ENCODE measurements around the gene GPR157. TPM values are rescaled to one million over a fixed set of nuclear protein-coding genes. Genes with fewer than 3 reads are reported as not detected.
"Not testable (repeated sequence)": the region's sequence is repeated elsewhere in the genome, so short reads cannot be mapped to it uniquely, and the experiment has no call there.

The GPR157 gene
- total RNA-seq, 4 donors from 2014 or later: 6.4 to 14.3 (median 9.8) TPM

DNA sequence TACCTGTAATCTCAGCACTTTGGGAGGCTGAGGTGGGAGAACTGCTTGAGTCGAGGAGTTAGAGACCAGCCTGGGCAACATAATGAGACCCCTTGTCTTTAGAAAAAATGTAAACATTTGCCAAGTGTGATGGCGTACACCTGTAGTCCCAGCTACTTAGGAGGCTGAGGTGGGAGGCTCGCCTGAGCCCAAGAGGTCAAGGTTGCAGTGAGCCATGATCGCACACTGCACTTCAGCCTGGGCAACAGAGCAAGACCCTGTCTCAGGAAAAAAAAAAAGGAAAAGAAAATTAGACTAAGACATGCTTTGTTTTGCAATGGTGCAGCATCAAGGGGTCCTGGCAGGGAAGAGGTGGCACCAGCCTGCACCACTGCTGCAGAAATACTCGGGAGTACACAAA lies 16.8 kb upstream of the GPR157 start:
- peaks cover 0 to 5% (median 0%) of the 10 kb centered on the region in 4 donors for H3K4me1 ChIP-seq
- in situ Hi-C loops (cut with MboI; ENCODE audit: low pct_ligation_motif_present in 1 of 4, low pct_unique_long_range_greater_than_20kb in 1 of 4, low sequenced_read_pairs in 3 of 4) (loop anchor here in 1 of 4 donors (10.0 kb wide), 1 partner anchor 49 kb away; no protein-coding TSS in a partner anchor), intact Hi-C loops (cut with DNase I; ENCODE audit: low total_unique reads) (no loop called here)
- DNase-seq: no peak
- H3K27me3 ChIP-seq: no peaks in the 10 kb centered on the region
- no peak overlapping the region for H3K4me3 ChIP-seq
- no peaks in the 10 kb centered on the region for H3K36me3 ChIP-seq
- TF ChIP-seq EP300 (IDR thresholded peaks at IDR 0.05; ENCODE audit: low read depth) (no peak), POLR2A (IDR thresholded peaks at IDR 0.05) (no peak), POLR2AphosphoS5 (IDR thresholded peaks at IDR 0.05) (no peak)
- TF ChIP-seq, protein P1, sequence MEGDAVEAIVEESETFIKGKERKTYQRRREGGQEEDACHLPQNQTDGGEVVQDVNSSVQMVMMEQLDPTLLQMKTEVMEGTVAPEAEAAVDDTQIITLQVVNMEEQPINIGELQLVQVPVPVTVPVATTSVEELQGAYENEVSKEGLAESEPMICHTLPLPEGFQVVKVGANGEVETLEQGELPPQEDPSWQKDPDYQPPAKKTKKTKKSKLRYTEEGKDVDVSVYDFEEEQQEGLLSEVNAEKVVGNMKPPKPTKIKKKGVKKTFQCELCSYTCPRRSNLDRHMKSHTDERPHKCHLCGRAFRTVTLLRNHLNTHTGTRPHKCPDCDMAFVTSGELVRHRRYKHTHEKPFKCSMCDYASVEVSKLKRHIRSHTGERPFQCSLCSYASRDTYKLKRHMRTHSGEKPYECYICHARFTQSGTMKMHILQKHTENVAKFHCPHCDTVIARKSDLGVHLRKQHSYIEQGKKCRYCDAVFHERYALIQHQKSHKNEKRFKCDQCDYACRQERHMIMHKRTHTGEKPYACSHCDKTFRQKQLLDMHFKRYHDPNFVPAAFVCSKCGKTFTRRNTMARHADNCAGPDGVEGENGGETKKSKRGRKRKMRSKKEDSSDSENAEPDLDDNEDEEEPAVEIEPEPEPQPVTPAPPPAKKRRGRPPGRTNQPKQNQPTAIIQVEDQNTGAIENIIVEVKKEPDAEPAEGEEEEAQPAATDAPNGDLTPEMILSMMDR (IDR thresholded peaks at IDR 0.05): no peak
- H3K27ac ChIP-seq: no peak overlapping the region
- WGBS, 2 donors (ENCODE audit: low coverage in 1 of 2): 80 to 95% methylated on average over 4 to 5 of the region's 5 CpGs
- H3K9me3 ChIP-seq: no peaks in the 10 kb centered on the region

- no peak overlapping the region for H3K27ac ChIP-seq
- intact Hi-C loops (cut with DNase I; ENCODE audit: low total_unique reads) (no loop called here), in situ Hi-C loops (cut with MboI; ENCODE audit: low pct_ligation_motif_present in 1 of 4, low pct_unique_long_range_greater_than_20kb in 1 of 4, low sequenced_read_pairs in 3 of 4) (loop anchor here in 1 of 4 donors (10.0 kb wide), 1 partner anchor 50 kb away; no protein-coding TSS in a partner anchor)
- H3K4me3 ChIP-seq: no peak overlapping the region
- H3K27me3 ChIP-seq: no peaks in the 10 kb centered on the region
- TF ChIP-seq POLR2A (IDR thresholded peaks at IDR 0.05) (no peak), POLR2AphosphoS5 (IDR thresholded peaks at IDR 0.05) (no peak), EP300 (IDR thresholded peaks at IDR 0.05; ENCODE audit: low read depth) (no peak)
- TF ChIP-seq, protein P1 (IDR thresholded peaks at IDR 0.05): no peak
- no peaks in the 10 kb centered on the region for H3K9me3 ChIP-seq
- H3K4me1 ChIP-seq: peaks cover 0 to 5% (median 0%) of the 10 kb centered on the region in 4 donors
- H3K36me3 ChIP-seq: no peaks in the 10 kb centered on the region
- 79% methylated on average over 17 of the region's 17 CpGs; no CpG with 5 or more reads in 1 of the 2 donors for WGBS, 2 donors (ENCODE audit: low coverage in 1 of 2)
- DNase-seq: no peak
Observed at GRCh38 chr1:9145021-9145668, 16.2 kb upstream of the GPR157 start.

- intact Hi-C loops (cut with DNase I; ENCODE audit: low total_unique reads): loop anchor here (5.0 kb wide), 1 partner anchor 502 kb away; no protein-coding TSS in a partner anchor
- 97 to 100% methylated on average over 4 to 7 of the region's 7 CpGs for WGBS, 2 donors (ENCODE audit: low coverage in 1 of 2)
- not testable (repeated sequence) for H3K27me3 ChIP-seq, H3K27ac ChIP-seq, H3K4me3 ChIP-seq, DNase-seq, H3K4me1 ChIP-seq, H3K9me3 ChIP-seq, H3K36me3 ChIP-seq
- in situ Hi-C loops (cut with MboI; ENCODE audit: low pct_ligation_motif_present in 1 of 4, low pct_unique_long_range_greater_than_20kb in 1 of 4, low sequenced_read_pairs in 3 of 4): loop anchor here in 1 of 4 donors (10.0 kb wide), 1 partner anchor 50 kb away; no protein-coding TSS in a partner anchor
Observed at GRCh38 chr1:9144494-9144893, 15.6 kb upstream of the GPR157 start.

DNA sequence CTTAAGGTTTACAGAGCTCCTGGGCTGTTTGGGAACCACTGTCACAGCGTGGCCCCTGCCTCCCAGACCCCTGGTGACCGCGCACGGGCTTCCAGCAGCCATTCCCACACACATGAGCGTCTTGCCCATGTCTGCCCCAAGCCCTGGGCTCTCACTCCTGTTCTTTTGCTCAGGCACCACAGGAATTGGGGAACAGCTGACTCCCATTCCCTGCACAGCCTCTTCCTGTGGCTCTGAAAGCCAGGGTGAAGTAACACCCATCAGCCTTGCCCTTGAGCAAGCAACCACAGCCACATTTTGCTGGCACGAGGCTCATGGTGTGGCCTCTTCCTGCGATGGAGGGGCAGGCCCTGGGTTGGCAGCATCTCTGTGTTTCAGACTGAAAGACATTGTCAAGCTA lies 14.3 kb upstream of the GPR157 start:
- H3K27ac ChIP-seq: no peak overlapping the region
- WGBS, 2 donors (ENCODE audit: low coverage in 1 of 2): 73% methylated on average over 7 of the region's 7 CpGs; no CpG with 5 or more reads in 1 of the 2 donors
- no peaks in the 10 kb centered on the region for H3K36me3 ChIP-seq
- intact Hi-C loops (cut with DNase I; ENCODE audit: low total_unique reads): loop anchor here (5.0 kb wide), 1 partner anchor 501 kb away; no protein-coding TSS in a partner anchor
- H3K4me3 ChIP-seq: no peak overlapping the region
- no peaks in the 10 kb centered on the region for H3K9me3 ChIP-seq
- TF ChIP-seq EP300 (IDR thresholded peaks at IDR 0.05; ENCODE audit: low read depth) (no peak), POLR2AphosphoS5 (IDR thresholded peaks at IDR 0.05) (no peak), POLR2A (IDR thresholded peaks at IDR 0.05) (no peak)
- TF ChIP-seq, protein P1 (IDR thresholded peaks at IDR 0.05): no peak
- no peaks in the 10 kb centered on the region for H3K4me1 ChIP-seq
- no peaks in the 10 kb centered on the region for H3K27me3 ChIP-seq
- in situ Hi-C loops (cut with MboI; ENCODE audit: low pct_ligation_motif_present in 1 of 4, low pct_unique_long_range_greater_than_20kb in 1 of 4, low sequenced_read_pairs in 3 of 4): loop anchor here in 1 of 4 donors (10.0 kb wide), 1 partner anchor 52 kb away; no protein-coding TSS in a partner anchor
- DNase-seq: no peak

Measured in transverse colon (tissue), 4 donors.